ENCODE results near the gene SPRY2. TPM values are rescaled to one million over a fixed set of nuclear protein-coding genes. Genes with fewer than 3 reads are reported as not detected.
"Not testable (repeated sequence)": the region's sequence is repeated elsewhere in the genome, so short reads cannot be mapped to it uniquely, and the experiment has no call there.

The SPRY2 gene
- total and polyA plus RNA-seq, 8 donors = 10.7 to 18.8 (median 14.4) TPM

GRCh38 chr13:80345771-80346510 lies 5.0 kb upstream of the SPRY2 start:
- TF ChIP-seq CTCF (IDR thresholded peaks at IDR 0.05) = no peak
- intact Hi-C loops (cut with DNase I) = no loop called here
- no peaks in the 10 kb centered on the region for H3K27me3 ChIP-seq
- WGBS, 2 donors = 74 to 79% methylated on average over 8 of the region's 8 CpGs
- no peaks in the 10 kb centered on the region for H3K4me1 ChIP-seq
- ATAC-seq (no peak), DNase-seq (no peak), FAIRE-seq (no peak)
- H3K27ac ChIP-seq = no peak overlapping the region
- H3K36me3 ChIP-seq = no peaks in the 10 kb centered on the region
- H3K9me3 ChIP-seq = no peaks in the 10 kb centered on the region
- no peak overlapping the region for H3K4me3 ChIP-seq

GRCh38 chr13:80344032-80344431 lies 3.1 kb upstream of the SPRY2 start:
- H3K36me3 ChIP-seq; H3K4me1 ChIP-seq; intact Hi-C loops (cut with DNase I); H3K4me3 ChIP-seq; FAIRE-seq; ATAC-seq; DNase-seq; H3K27ac ChIP-seq; H3K9me3 ChIP-seq; H3K27me3 ChIP-seq: not testable (repeated sequence)
- 96 to 99% methylated on average over 11 of the region's 11 CpGs for whole genome bisulfite sequencing, 2 donors

GRCh38 chr13:80342471-80343371 lies 1.8 kb upstream of the SPRY2 start:
- Histone ChIP-seq H3K27ac (peak overlapping the region; percentile 90 to 99 (median 96)), H3K36me3 (no peaks in the 10 kb centered on the region), H3K4me1 (peaks cover 0 to 4% (median 0%) of the 10 kb centered on the region in 3 donors), H3K4me3 (peak overlapping the region; percentile 35 to 90 (median 73)), H3K9me3 (no peaks in the 10 kb centered on the region), H3K27me3 (no peaks in the 10 kb centered on the region)
- peak; percentile 62 to 74 (median 69) for ATAC-seq
- FAIRE-seq = no peak
- peak; percentile 78 to 99 (median 88) for DNase-seq
- peak; percentile 99 to 100 (median 99) for TF ChIP-seq CTCF (IDR thresholded peaks at IDR 0.05)
- WGBS, 2 donors = 2 to 3% methylated on average over 61 of the region's 61 CpGs
- intact Hi-C loops (cut with DNase I) = no loop called here

GRCh38 chr13:80341756-80342370 lies 937 bp upstream of the SPRY2 start:
- no peaks in the 10 kb centered on the region for H3K27me3 ChIP-seq
- no peak for TF ChIP-seq CTCF (IDR thresholded peaks at IDR 0.05)
- intact Hi-C loops (cut with DNase I) = no loop called here
- H3K27ac ChIP-seq = peak overlapping the region; percentile 90 to 99 (median 96)
- FAIRE-seq (no peak), DNase-seq (peak in 5 of 6 donors; percentile 37 to 60 (median 51)), ATAC-seq (peak in 3 of 4 donors; percentile 1 to 6 (median 3))
- H3K4me1 ChIP-seq = peaks cover 0 to 4% (median 0%) of the 10 kb centered on the region in 3 donors
- peak overlapping the region; percentile 16 to 90 (median 73) for H3K4me3 ChIP-seq
- H3K9me3 ChIP-seq = no peaks in the 10 kb centered on the region
- WGBS, 2 donors = 1 to 2% methylated on average over 13 to 15 of the region's 16 CpGs
- H3K36me3 ChIP-seq = peaks cover 0 to 5% (median 4%) of the 10 kb centered on the region in 3 donors

- intact Hi-C loops (cut with DNase I) = no loop called here
- peak overlapping the region; percentile 90 to 99 (median 96) for H3K27ac ChIP-seq
- no peak for FAIRE-seq
- no peak for TF ChIP-seq CTCF (IDR thresholded peaks at IDR 0.05)
- ATAC-seq = peak in 2 of 4 donors; percentile 36 to 44
- H3K9me3 ChIP-seq = no peaks in the 10 kb centered on the region
- WGBS, 2 donors = 0 to 1% methylated on average over 40 to 45 of the region's 45 CpGs
- peaks cover 0 to 9% (median 0%) of the 10 kb centered on the region in 3 donors for H3K4me1 ChIP-seq
- peak in 1 of 6 donors; percentile 32 for DNase-seq
- H3K36me3 ChIP-seq = peaks cover 0 to 6% (median 4%) of the 10 kb centered on the region in 3 donors
- H3K27me3 ChIP-seq = no peaks in the 10 kb centered on the region
- H3K4me3 ChIP-seq = peak overlapping the region; percentile 63 to 90 (median 84)
Measured at GRCh38 chr13:80340651-80341100, 250 bp downstream of the SPRY2 start.

Data from pancreas (tissue), 10 donors.